HK-2 (cell line): ENCODE measurements around the gene MEF2D.

Source experiments
- DNase-seq: peaks from one replicate; pipeline ENCODE4 v3.0.0-alpha.2; 2018; ENCODE audit not compliant: unreplicated experiment

The MEF2D gene

GRCh38 chr1:156488566-156489165, 11.9 kb downstream of the MEF2D start:
- DNase-seq: no peak

GRCh38 chr1:156487862-156488261, 12.7 kb downstream of the MEF2D start:
- peak; percentile 69 for DNase-seq

- DNase-seq: no peak
Measured at GRCh38 chr1:156486421-156487344, 13.9 kb downstream of the MEF2D start.

- no peak for DNase-seq
Measured at GRCh38 chr1:156485984-156486383, 14.6 kb downstream of the MEF2D start.

- DNase-seq: no peak
Measured at GRCh38 chr1:156484480-156485058, 16.0 kb downstream of the MEF2D start.

GRCh38 chr1:156483397-156483796, 17.2 kb downstream of the MEF2D start:
- no peak for DNase-seq

GRCh38 chr1:156482276-156482675, 18.3 kb downstream of the MEF2D start:
- no peak for DNase-seq

- no peak for DNase-seq
Measured at GRCh38 chr1:156481527-156481926, 19.0 kb downstream of the MEF2D start.

GRCh38 chr1:156480411-156481192, 20.0 kb downstream of the MEF2D start:
- DNase-seq: no peak

- no peak for DNase-seq
Measured at GRCh38 chr1:156480016-156480370, 20.6 kb downstream of the MEF2D start.

GRCh38 chr1:156479093-156480015, 21.2 kb downstream of the MEF2D start:
- DNase-seq: no peak

- DNase-seq: no peak
Measured at GRCh38 chr1:156478250-156478627, 22.3 kb downstream of the MEF2D start.

GRCh38 chr1:156477526-156478249, 22.9 kb downstream of the MEF2D start:
- no peak for DNase-seq

- DNase-seq: peak; percentile 87
Measured at GRCh38 chr1:156476501-156477298, 23.9 kb downstream of the MEF2D start.

GRCh38 chr1:156475568-156476500, 24.7 kb downstream of the MEF2D start:
- no peak for DNase-seq

- DNase-seq: no peak
Measured at GRCh38 chr1:156474966-156475365, 25.6 kb downstream of the MEF2D start.

- DNase-seq: no peak
Measured at GRCh38 chr1:156471496-156472490, 28.8 kb downstream of the MEF2D start.
